ENCODE measurements around the gene NFATC1. TPM values are rescaled to one million over a fixed set of nuclear protein-coding genes. Genes with fewer than 3 reads are reported as not detected.

Gene NFATC1
- total RNA-seq, 2 experiments from 2014 or later = 36.9 to 37.1 TPM

DNA sequence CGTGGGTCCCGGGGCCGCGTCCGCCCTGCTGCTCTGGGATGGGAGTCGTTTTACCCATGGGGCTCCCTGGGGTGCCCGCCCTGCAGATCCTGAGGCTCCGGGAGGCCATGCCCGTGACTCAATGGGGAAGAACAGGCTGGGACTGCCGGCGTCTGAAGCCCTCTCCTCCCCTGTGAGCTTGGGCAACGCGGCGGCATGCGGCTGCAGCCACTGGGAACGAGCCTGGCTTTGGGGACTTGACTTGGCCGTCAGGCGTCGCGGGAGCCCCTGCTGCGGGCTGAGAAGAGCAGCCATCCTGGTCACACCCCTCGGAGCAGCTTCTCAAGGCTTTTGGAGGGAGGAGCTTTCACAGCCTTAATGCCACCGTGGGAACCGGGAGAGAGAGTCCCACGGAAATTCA, 157.0 kb downstream of the NFATC1 start:
- Mint-ChIP-seq H3K4me1 (no peaks in the 10 kb centered on the region), H3K27ac (no peak overlapping the region), H3K4me3 (no peak overlapping the region), H3K27me3 (no peaks in the 10 kb centered on the region), H3K36me3 (ENCODE audit: low read depth) (no peaks in the 10 kb centered on the region), H3K9me3 (no peaks in the 10 kb centered on the region)
- ChIA-PET CTCF (no interaction called here), POLR2A (no interaction called here)
- no peak for DNase-seq

DNA sequence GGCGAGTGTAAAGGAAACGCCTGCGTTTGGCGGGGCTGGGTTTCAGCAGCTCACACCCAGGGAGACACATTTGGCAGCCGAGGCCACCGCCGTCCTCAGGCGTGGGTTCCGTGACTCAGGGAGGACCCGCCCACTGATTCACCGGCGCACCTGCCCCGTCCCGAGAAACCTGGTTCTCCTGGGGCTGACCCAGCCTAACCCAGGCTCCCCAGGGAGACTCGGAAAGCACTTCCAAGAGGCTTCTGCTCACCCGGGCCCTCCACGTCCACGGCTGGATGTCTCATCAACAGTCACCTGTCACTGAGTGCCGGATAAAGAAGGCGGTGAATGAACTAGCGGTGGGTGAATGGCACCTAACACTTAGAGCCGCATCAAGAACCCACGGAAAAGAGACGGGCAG, 157.4 kb downstream of the NFATC1 start:
- no peaks in the 10 kb centered on the region for H3K27me3 Mint-ChIP-seq
- CTCF ChIA-PET = no interaction called here
- POLR2A ChIA-PET = no interaction called here
- H3K9me3 Mint-ChIP-seq = no peaks in the 10 kb centered on the region
- H3K36me3 Mint-ChIP-seq (ENCODE audit: low read depth) = no peaks in the 10 kb centered on the region
- DNase-seq = no peak
- no peak overlapping the region for H3K4me3 Mint-ChIP-seq
- H3K4me1 Mint-ChIP-seq = no peaks in the 10 kb centered on the region
- no peak overlapping the region for H3K27ac Mint-ChIP-seq

DNA sequence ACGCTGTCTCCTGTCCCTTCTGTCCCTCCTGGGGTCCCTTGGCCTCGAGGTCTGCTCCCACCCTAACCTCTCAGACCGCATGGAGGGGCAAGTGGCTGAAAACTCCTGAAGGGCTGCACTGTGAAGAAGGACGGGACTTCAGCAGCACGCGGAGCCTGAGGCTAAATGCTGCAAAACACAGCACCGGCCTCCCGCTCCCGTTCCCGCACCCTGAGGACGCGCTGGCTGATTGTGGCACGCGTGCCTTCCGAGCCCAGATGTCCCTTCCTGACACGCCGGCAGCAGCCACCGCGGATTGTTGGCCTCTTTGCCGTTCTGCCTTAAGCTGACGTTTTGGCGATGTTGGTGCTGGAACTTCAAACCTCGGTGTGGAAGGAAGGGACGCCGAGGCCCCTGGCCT, 158.0 kb downstream of the NFATC1 start:
- Mint-ChIP-seq H3K9me3 (no peaks in the 10 kb centered on the region), H3K4me1 (no peaks in the 10 kb centered on the region), H3K4me3 (no peak overlapping the region), H3K36me3 (ENCODE audit: low read depth) (no peaks in the 10 kb centered on the region), H3K27ac (no peak overlapping the region), H3K27me3 (no peaks in the 10 kb centered on the region)
- ChIA-PET POLR2A (no interaction called here), CTCF (no interaction called here)
- no peak for DNase-seq

DNA sequence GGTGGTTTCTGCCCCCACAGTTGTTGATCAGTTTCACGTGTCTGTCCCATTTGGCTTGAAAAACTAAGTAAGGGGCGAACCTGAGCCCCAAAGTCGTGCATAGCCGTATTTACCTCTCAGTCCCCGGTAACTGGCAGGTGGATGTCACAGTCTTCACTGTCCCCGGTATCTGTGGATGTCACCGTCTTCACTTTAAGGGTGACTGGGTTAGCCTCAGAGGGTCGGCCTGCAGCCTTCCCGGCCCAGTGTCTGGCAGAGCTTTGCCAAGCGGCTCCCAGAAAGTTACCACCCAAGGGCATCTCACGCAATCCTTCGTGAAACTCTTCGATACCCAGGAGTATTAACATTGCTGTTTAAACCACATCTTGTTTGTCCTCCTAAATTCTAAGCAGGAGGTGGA, 158.6 kb downstream of the NFATC1 start:
- ChIA-PET CTCF (no interaction called here), POLR2A (no interaction called here)
- H3K36me3 Mint-ChIP-seq (ENCODE audit: low read depth) = no peaks in the 10 kb centered on the region
- DNase-seq = no peak
- no peaks in the 10 kb centered on the region for H3K9me3 Mint-ChIP-seq
- H3K4me3 Mint-ChIP-seq = no peak overlapping the region
- no peaks in the 10 kb centered on the region for H3K4me1 Mint-ChIP-seq
- H3K27me3 Mint-ChIP-seq = no peaks in the 10 kb centered on the region
- no peak overlapping the region for H3K27ac Mint-ChIP-seq

DNA sequence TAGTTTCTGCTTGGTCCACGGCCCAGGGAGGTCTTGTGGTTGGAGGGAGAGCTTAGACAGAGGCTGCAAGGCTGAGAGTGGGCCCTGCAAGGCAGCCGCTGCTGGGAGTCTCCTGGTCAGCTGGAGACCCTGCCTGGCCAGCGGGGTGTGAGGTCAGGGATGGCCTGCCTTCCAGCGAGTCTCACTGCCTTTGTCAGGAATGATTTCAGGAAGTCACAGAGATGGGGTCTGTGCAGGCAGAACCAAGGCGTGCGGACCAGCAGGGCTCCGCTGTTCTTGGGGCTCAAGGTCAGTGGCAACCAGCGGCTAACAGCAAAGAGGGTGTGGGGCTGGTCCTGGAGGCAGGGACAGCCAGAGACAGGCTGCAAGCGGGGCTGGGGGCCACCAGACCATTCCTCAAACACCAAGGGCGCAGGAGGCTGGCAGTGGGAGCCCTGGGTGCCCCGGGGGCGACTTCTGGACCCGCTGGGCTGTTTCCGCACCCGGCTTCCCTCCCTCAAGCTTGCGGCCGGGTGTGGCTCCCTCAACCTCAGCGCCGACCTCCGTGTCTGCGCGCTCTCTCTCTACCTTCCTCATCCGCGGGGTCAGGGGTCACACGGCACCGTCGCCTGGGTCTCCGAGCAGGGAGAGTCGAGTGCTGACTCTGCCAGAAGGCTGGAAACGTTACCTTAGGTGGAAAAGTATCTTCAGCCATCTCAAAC, 159.4 kb downstream of the NFATC1 start:
- DNase-seq = no peak
- Mint-ChIP-seq H3K9me3 (no peaks in the 10 kb centered on the region), H3K36me3 (ENCODE audit: low read depth) (no peaks in the 10 kb centered on the region), H3K4me1 (no peaks in the 10 kb centered on the region), H3K4me3 (no peak overlapping the region), H3K27me3 (no peaks in the 10 kb centered on the region), H3K27ac (no peak overlapping the region)
- ChIA-PET POLR2A (no interaction called here), CTCF (no interaction called here)

DNA sequence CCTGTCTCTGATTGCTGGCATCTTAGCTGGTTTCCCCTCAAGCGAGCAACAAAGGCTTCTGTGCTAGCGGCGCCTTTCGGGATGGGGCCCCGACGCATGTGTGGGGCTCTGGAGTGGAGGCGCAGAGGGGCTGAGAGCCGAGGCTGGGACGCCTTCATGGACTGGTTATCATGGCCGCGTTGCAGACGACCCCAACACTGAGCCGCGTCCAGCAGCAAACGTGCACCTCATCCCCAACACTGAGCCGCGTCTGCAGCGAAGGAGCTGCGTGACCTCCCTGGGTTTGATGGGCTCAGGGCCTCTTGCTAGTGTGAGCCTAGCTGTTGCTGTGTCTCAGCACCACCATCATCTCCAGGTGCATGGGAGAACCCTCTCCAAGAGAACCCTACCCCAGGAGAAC, 160.2 kb downstream of the NFATC1 start:
- Mint-ChIP-seq H3K4me1 (no peaks in the 10 kb centered on the region), H3K36me3 (ENCODE audit: low read depth) (no peaks in the 10 kb centered on the region), H3K27me3 (no peaks in the 10 kb centered on the region), H3K27ac (no peak overlapping the region), H3K4me3 (no peak overlapping the region), H3K9me3 (no peaks in the 10 kb centered on the region)
- POLR2A ChIA-PET = no interaction called here
- DNase-seq = no peak
- CTCF ChIA-PET = no interaction called here

DNA sequence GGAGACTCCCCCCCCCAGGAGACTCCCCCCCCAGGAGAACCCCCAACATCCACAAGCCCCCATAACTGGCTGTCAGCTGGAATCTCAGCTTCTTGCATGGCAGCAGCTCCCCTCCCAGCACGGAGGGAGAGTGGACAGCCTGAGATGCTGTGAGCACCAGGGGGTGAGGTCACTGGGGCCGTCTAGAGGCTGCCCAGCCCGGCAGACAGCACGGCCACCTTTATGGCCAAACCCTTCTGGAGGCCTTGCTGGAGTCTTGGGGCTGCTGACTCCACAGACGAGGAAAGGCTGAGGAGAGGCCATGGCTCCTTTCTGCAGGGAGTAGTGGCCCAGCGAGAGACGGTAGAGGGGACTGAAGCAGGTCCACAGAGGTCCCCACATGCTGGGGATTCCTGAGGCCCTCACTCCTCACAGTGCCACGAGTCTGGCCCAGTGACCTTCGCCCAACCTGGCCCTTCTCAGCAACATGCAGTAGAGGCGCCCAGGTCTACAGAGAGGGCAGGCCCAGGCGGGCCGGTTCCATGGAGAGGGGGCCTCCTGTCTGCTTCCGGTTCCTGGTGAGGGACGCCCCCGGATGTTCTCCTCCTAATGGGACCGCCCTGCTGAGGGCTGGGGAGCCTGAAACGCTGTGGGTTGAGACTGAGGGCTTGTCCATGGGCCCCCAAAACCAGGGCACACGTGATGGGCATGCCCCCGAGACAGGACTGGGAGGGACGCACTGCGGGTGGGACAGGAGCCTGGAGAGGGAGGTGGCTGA, 161.3 kb downstream of the NFATC1 start:
- Mint-ChIP-seq H3K27ac (no peak overlapping the region), H3K4me1 (no peaks in the 10 kb centered on the region), H3K4me3 (no peak overlapping the region), H3K27me3 (no peaks in the 10 kb centered on the region), H3K9me3 (no peaks in the 10 kb centered on the region), H3K36me3 (ENCODE audit: low read depth) (no peaks in the 10 kb centered on the region)
- DNase-seq = no peak
- POLR2A ChIA-PET = no interaction called here
- CTCF ChIA-PET = no interaction called here

DNA sequence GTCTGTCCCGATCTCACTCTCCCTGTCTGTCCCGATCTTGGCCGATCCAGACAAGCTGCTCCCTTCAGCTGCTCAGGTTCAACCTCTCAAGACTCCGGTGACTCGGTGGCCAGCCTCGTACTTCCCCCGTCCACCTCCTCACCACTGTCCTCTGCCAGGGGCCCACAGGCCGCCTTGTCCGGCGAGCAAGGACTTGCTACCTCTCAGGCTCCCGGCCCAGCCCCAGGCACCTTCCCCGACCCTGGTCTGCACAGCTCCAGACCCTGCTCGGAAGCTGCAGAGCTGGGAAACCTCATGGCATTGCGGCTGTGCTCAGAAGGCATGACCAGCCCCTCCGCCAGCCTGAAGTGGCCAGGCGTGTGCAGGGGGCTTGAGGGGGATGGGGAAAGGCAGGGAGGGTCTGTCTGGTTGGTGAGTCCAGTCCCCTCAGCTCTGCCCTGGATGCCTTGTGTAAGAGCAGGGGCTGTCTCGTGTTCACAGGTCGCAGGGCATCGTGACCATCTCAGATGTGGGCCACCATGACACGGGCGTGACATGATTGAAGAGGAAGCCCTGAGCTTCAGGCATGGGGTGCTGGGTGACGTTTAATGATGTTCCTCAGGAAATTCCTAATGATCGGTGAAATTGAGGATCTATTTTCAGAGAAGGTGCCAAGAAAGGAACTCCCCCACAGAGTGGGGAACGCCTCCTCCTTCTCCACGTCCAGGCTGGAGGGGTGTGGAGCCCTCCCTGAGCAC, 162.6 kb downstream of the NFATC1 start:
- CTCF ChIA-PET = no interaction called here
- H3K27me3 Mint-ChIP-seq = no peaks in the 10 kb centered on the region
- no peak overlapping the region for H3K27ac Mint-ChIP-seq
- H3K4me3 Mint-ChIP-seq = no peak overlapping the region
- no peaks in the 10 kb centered on the region for H3K36me3 Mint-ChIP-seq (ENCODE audit: low read depth)
- H3K4me1 Mint-ChIP-seq = no peaks in the 10 kb centered on the region
- DNase-seq = no peak
- no peaks in the 10 kb centered on the region for H3K9me3 Mint-ChIP-seq
- POLR2A ChIA-PET = no interaction called here

DNA sequence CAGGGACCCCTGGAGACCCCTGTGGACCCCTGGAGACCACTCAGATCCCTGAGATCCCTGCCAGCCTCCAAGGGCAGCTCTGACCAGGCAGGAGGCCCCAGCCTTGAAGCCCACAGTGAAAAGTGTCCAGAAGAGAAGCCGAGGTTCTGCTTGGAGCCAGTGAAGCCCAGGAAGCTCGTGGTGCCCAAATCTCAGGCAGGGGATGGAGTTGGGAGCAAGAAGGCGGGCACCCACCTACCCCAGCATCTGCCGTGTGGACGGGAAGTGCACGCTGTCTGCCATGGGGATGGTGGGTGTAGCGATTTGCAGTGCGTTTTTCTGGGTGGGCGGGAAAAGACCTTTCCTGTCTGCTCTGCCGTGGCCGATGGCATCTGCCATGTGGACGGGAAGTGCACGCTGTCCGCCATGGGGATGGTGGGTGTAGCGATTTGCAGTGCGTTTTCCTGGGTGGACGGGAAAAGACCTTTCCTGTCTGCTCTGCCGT, 163.2 kb downstream of the NFATC1 start:
- DNase-seq = no peak
- H3K9me3 Mint-ChIP-seq = no peaks in the 10 kb centered on the region
- no peaks in the 10 kb centered on the region for H3K4me1 Mint-ChIP-seq
- no peak overlapping the region for H3K27ac Mint-ChIP-seq
- no peaks in the 10 kb centered on the region for H3K27me3 Mint-ChIP-seq
- POLR2A ChIA-PET = no interaction called here
- H3K4me3 Mint-ChIP-seq = no peak overlapping the region
- H3K36me3 Mint-ChIP-seq (ENCODE audit: low read depth) = no peaks in the 10 kb centered on the region
- CTCF ChIA-PET = no interaction called here

DNA sequence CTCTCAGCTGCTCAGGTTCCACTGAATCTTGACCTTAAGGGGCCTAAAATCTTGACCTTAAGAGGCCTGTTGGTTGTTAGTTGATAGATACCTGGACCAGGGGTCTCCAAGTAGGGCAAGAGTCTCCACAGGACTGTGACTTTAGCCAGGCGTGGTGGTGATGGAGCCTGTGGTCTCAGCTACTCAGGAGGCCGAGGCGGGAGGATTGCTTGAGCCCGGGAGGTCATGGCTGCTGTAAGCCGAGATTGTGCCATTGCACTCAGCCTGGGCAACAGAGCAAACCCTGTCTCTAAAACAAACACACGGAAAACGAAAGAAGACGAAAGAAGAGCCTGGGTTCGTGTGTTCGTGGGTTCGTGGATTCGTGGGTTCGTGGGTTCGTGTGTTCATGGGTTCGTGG, 163.7 kb downstream of the NFATC1 start:
- Mint-ChIP-seq H3K36me3 (ENCODE audit: low read depth) (no peaks in the 10 kb centered on the region), H3K4me3 (no peak overlapping the region), H3K27ac (no peak overlapping the region), H3K9me3 (peaks cover 1% of the 10 kb centered on the region), H3K27me3 (no peaks in the 10 kb centered on the region), H3K4me1 (no peaks in the 10 kb centered on the region)
- ChIA-PET CTCF (no interaction called here), POLR2A (no interaction called here)
- no peak for DNase-seq

DNA sequence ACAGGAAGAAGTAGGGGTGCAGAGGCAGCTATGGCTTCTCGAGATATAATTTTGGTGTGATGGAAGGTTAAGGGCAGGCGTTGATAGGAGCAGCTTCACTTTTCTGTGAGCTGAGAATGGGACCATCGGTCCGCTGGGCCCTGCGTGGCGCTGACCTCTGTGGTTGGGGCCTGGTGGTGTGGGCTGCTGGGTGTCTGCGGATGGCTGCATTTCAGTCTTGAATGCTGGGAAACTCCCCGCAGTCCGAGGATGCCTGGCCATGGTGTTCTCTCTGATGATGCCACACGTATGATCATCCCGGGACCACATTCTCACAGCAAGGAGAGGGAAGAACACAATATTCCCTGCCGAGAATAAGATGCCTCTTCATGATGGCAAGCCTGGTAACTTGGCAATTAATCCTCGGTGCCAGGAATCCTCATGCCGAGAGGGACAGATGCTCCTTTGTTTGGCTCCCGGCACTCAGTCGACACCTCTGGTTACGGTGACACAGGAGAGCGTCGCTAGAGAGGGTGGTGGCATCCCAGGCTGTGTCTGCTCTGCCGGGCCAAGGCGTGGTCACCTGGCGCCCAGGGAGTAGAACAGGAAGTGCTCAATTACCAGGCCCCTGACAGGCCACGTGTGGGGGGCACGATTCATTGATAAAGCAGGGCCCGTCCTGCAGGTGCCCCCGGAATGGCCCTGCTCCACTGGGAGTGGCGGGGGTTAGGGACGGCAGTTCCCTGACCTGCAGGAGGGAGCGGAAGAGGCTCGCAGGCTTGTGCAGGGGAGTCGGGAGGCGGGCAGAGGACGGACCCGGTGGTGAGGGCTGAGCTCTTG, 164.5 kb downstream of the NFATC1 start:
- Mint-ChIP-seq H3K4me3 (no peak overlapping the region), H3K9me3 (peaks cover 1% of the 10 kb centered on the region), H3K36me3 (ENCODE audit: low read depth) (no peaks in the 10 kb centered on the region), H3K27ac (no peak overlapping the region), H3K27me3 (no peaks in the 10 kb centered on the region), H3K4me1 (no peaks in the 10 kb centered on the region)
- CTCF ChIA-PET = no interaction called here
- no peak for DNase-seq
- POLR2A ChIA-PET = no interaction called here

DNA sequence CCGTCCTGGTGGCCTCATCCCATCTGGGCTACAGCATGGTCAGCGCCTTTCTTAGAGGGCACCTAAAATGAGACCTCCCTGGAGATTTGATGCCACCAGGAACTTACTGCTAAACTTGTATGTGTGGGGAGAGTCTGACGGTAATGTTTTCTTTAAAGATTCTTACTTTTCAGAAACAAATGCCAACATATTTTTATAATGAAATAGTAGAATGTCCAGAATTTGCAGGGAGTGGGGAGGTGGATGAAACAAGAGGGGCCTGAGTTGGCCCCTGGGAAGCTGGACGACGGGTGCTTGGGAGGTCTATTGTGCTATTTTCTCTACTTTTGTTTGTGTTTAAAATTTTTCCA, 165.1 kb downstream of the NFATC1 start:
- Mint-ChIP-seq H3K27me3 (no peaks in the 10 kb centered on the region), H3K9me3 (peaks cover 1% of the 10 kb centered on the region), H3K4me3 (no peak overlapping the region), H3K27ac (no peak overlapping the region), H3K36me3 (ENCODE audit: low read depth) (no peaks in the 10 kb centered on the region), H3K4me1 (no peaks in the 10 kb centered on the region)
- POLR2A ChIA-PET = no interaction called here
- CTCF ChIA-PET = no interaction called here
- no peak for DNase-seq

DNA sequence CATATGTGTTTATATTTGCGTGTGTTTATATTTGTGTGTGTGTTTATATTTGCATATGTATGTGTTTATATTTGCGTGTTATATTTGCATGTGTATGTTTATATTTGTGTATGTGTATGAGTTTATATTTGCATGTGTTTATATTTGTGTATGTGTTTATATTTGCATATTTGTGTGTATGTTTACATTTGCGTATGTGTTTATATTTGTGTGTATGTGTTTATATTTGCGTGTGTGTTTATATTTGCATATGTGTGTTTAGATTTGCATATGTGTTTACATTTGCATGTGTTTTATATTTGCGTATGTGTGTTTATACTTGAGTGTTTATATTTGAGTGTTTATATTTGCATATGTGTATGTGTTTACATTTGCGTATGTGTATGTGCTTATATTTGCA, 168.2 kb downstream of the NFATC1 start:
- no peak overlapping the region for H3K27ac Mint-ChIP-seq
- peaks cover 1% of the 10 kb centered on the region for H3K9me3 Mint-ChIP-seq
- POLR2A ChIA-PET = no interaction called here
- H3K4me1 Mint-ChIP-seq = no peaks in the 10 kb centered on the region
- no peaks in the 10 kb centered on the region for H3K27me3 Mint-ChIP-seq
- no peak overlapping the region for H3K4me3 Mint-ChIP-seq
- no peaks in the 10 kb centered on the region for H3K36me3 Mint-ChIP-seq (ENCODE audit: low read depth)
- CTCF ChIA-PET = no interaction called here
- DNase-seq = no peak

Data from activated CD4-positive, alpha-beta T cell treated with anti-CD3 and anti-CD28 coated beads, Interleukin-2, amount 10 ng/mL, durations not matched to agents 7 days and 5 days (primary cell).